ENCODE data around the gene KIF6. TPM values are rescaled to one million over a fixed set of nuclear protein-coding genes. Genes with fewer than 3 reads are reported as not detected.
A peak's percentile ranks its signal among the peaks of the same experiment; 100 is the strongest.

KIF6 gene
- total RNA-seq, 1 donor from 2014 or later = 1.3 TPM

DNA sequence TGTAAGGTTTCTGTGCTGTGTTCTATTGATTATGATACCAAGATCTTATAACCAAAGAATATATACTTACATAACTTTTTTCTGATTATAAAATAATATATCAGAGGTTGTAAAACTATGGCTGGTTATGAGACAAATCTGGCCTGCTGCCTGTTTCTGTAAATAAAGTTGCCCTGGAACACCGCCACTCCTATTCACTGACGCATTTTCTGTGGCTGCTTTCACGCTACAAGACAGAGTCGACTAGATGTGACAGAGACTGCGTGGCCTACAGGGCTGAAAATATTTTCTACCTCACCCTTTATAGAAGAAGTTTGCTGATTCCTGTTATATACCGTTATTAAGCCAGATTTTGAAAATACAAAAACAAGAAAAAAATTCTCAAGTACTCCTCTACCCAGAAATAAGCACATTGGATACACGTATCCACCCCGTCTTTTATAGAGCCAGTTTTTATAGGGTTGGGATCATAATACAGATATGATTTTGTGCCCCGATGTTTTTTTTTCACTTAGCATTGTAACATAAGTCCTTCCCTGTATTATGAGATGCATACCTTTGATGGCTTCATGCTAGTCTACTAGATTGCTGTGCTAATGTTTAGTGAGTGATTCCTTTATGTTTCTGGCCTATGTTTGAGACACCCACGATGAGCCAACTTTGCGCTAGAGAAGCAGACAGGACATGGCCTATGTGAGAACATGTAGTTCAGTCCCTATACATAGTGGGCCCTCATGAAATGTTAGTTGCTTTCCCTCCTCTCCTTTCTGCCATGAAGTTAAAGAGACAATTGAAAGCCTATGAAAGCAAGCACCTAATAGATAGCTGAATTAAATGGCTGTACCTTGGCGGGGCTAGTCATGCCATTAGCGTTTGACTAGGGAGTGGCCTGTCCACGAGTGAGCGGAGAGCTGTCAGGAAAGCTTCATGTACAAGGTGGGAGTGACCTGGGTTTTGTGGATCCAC is 304.6 kb downstream of the KIF6 start:
- Mint-ChIP-seq H3K36me3 (ENCODE audit: unreplicated experiment) (no peaks in the 10 kb centered on the region), H3K4me3 (ENCODE audit: unreplicated experiment) (no peak overlapping the region), H3K4me1 (ENCODE audit: unreplicated experiment) (peaks cover 45% of the 10 kb centered on the region), H3K27me3 (ENCODE audit: unreplicated experiment) (no peaks in the 10 kb centered on the region), H3K27ac (ENCODE audit: unreplicated experiment) (peak overlapping the region; percentile 33), H3K9me3 (ENCODE audit: unreplicated experiment) (peaks cover 8% of the 10 kb centered on the region)
- peak; percentile 15 for DNase-seq (ENCODE audit: extremely low spot score, unreplicated experiment)
- TF ChIP-seq, protein P1, sequence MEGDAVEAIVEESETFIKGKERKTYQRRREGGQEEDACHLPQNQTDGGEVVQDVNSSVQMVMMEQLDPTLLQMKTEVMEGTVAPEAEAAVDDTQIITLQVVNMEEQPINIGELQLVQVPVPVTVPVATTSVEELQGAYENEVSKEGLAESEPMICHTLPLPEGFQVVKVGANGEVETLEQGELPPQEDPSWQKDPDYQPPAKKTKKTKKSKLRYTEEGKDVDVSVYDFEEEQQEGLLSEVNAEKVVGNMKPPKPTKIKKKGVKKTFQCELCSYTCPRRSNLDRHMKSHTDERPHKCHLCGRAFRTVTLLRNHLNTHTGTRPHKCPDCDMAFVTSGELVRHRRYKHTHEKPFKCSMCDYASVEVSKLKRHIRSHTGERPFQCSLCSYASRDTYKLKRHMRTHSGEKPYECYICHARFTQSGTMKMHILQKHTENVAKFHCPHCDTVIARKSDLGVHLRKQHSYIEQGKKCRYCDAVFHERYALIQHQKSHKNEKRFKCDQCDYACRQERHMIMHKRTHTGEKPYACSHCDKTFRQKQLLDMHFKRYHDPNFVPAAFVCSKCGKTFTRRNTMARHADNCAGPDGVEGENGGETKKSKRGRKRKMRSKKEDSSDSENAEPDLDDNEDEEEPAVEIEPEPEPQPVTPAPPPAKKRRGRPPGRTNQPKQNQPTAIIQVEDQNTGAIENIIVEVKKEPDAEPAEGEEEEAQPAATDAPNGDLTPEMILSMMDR (IDR thresholded peaks at IDR 0.05) = no peak

DNA sequence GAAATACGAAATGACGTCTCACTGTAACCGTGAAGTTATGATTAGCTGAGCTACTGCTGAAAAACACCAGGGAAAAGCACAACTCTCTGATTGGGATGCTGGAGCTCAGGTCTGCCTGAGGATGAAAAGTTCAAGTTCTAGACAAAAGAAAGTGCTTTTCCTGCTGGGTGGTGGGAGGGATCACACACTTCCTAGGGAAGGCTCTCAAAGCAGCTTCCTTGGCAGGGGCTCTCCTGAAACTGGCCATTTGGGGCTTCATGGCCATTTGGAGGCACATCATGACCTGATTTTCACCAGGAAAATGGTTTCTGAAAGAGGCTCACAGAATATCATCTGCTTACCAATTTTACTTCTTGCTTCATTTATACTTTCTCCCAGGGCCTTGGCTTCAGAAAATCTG is 305.6 kb downstream of the KIF6 start:
- peaks cover 8% of the 10 kb centered on the region for H3K9me3 Mint-ChIP-seq (ENCODE audit: unreplicated experiment)
- H3K27me3 Mint-ChIP-seq (ENCODE audit: unreplicated experiment) = no peaks in the 10 kb centered on the region
- peaks cover 50% of the 10 kb centered on the region for H3K4me1 Mint-ChIP-seq (ENCODE audit: unreplicated experiment)
- no peak overlapping the region for H3K4me3 Mint-ChIP-seq (ENCODE audit: unreplicated experiment)
- no peaks in the 10 kb centered on the region for H3K36me3 Mint-ChIP-seq (ENCODE audit: unreplicated experiment)
- peak overlapping the region; percentile 10 for H3K27ac Mint-ChIP-seq (ENCODE audit: unreplicated experiment)
- DNase-seq (ENCODE audit: extremely low spot score, unreplicated experiment) = no peak
- TF ChIP-seq, protein P1 (IDR thresholded peaks at IDR 0.05) = no peak

DNA sequence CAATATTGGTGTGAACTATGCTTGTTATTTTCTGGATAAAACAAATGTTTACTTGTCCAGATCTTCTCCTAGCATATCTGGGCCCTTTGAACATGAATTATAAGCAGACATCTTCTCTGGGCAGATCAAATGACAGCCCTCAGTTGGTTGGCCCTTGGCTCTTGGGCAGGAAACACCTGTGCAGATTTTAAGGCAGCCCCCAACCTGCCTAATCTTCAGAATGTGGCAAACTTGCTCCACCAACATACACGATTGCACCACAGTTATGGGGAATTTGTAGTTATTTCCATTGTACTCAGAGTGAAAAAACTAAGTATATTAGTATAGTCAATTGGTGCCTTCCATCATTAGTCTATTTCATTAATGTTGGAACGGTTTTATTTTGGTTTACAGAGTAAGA is 307.8 kb downstream of the KIF6 start:
- Mint-ChIP-seq H3K27me3 (ENCODE audit: unreplicated experiment) (no peaks in the 10 kb centered on the region), H3K9me3 (ENCODE audit: unreplicated experiment) (peaks cover 8% of the 10 kb centered on the region)

DNA sequence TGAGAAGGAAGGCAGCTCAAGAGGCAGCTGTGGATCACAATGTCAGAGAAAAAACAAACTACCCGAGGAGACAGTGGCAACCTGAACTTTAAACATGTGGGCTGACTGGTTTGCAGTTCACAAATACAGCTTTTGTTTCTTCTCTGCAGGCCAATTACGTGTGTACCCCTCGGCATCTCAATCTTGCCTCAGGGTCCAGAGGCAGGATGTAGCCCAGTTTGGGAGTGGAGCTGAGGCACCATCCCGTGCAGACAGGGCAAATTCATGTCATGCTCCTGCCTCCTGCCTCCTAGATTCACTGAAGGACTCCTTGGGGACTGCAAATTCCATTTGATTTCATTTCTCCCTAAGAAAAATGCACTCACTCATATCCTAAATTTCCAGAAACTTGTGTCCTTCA is 308.5 kb downstream of the KIF6 start:
- peak; percentile 93 for DNase-seq (ENCODE audit: extremely low spot score, unreplicated experiment)
- peak overlapping the region; percentile 97 for H3K27ac Mint-ChIP-seq (ENCODE audit: unreplicated experiment)
- TF ChIP-seq, protein P1 (IDR thresholded peaks at IDR 0.05) = no peak

More for the DNA sequence above, 307.8 kb downstream of the KIF6 start:
- Mint-ChIP-seq H3K4me1 (ENCODE audit: unreplicated experiment) (peaks cover 50% of the 10 kb centered on the region), H3K4me3 (ENCODE audit: unreplicated experiment) (no peak overlapping the region), H3K36me3 (ENCODE audit: unreplicated experiment) (peaks cover 3% of the 10 kb centered on the region), H3K27ac (ENCODE audit: unreplicated experiment) (peak overlapping the region; percentile 97)
- DNase-seq (ENCODE audit: extremely low spot score, unreplicated experiment) = no peak
- TF ChIP-seq, protein P1 (IDR thresholded peaks at IDR 0.05) = no peak

DNA sequence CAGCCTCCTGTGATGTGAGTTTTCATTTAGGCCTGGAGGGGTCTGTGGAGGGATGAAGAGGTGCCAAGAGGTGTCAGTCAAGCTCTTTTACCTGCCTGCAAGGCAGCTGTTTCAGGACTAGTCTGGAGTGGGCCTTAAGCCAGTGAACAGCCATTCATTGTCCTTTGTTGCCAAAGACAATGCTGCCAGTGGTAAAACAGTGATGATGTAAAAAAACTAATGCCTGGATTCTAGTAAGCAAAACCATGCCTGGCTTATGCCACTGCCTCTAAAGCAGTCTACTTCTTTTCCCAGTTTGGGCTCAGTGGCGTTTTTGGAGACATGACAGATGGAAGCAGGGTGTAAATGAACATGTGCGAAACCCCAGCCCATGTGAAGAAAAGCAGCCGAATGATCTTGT is 309.2 kb downstream of the KIF6 start:
- peaks cover 44% of the 10 kb centered on the region for H3K4me1 Mint-ChIP-seq (ENCODE audit: unreplicated experiment)
- H3K27ac Mint-ChIP-seq (ENCODE audit: unreplicated experiment) = peak overlapping the region; percentile 97
- TF ChIP-seq, protein P1 (IDR thresholded peaks at IDR 0.05) = no peak
- DNase-seq (ENCODE audit: extremely low spot score, unreplicated experiment) = no peak
- peaks cover 8% of the 10 kb centered on the region for H3K9me3 Mint-ChIP-seq (ENCODE audit: unreplicated experiment)
- H3K27me3 Mint-ChIP-seq (ENCODE audit: unreplicated experiment) = no peaks in the 10 kb centered on the region
- H3K36me3 Mint-ChIP-seq (ENCODE audit: unreplicated experiment) = peaks cover 3% of the 10 kb centered on the region
- no peak overlapping the region for H3K4me3 Mint-ChIP-seq (ENCODE audit: unreplicated experiment)

More for the DNA sequence above, 308.5 kb downstream of the KIF6 start:
- H3K36me3 Mint-ChIP-seq (ENCODE audit: unreplicated experiment) = peaks cover 3% of the 10 kb centered on the region
- H3K9me3 Mint-ChIP-seq (ENCODE audit: unreplicated experiment) = peaks cover 8% of the 10 kb centered on the region
- no peaks in the 10 kb centered on the region for H3K27me3 Mint-ChIP-seq (ENCODE audit: unreplicated experiment)
- H3K4me3 Mint-ChIP-seq (ENCODE audit: unreplicated experiment) = peak overlapping the region; percentile 8
- peaks cover 45% of the 10 kb centered on the region for H3K4me1 Mint-ChIP-seq (ENCODE audit: unreplicated experiment)

All from osteocyte (in vitro differentiated cells).